Measurements from ENCODE around the gene MLANA.

MLANA gene

DNA sequence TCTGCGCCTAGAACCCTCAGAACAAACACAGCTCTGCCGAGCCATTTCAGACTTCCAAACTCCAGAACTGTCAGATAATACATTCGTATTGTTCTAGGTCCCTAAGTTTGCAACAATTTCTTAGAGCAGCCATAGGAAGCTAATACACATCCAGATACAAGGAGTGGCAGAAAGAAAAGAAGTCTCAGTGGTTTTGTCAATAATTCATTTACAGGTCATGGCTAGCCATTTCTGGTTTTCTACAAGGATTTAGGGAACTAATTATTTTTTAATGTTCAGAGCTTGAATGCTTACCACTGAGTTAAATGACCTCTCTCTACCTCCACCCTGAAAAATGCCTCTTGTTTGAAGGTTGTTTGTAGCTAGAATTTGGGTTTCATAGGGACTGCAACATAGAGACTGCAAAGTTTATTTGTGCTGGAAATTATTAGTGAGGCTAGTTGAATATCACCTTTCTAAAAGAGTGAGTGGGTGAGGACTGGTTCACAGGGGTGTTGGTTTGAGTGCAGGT lies 42.3 kb upstream of the MLANA start:
- no peaks in the 10 kb centered on the region for H3K27me3 ChIP-seq (ENCODE audit: low read depth, low read length)
- no peaks in the 10 kb centered on the region for H3K9me3 ChIP-seq (ENCODE audit: insufficient read depth, low read length)
- H3K9ac ChIP-seq (ENCODE audit: low read length): no peak overlapping the region
- H3K4me2 ChIP-seq (ENCODE audit: low read length): no peak overlapping the region
- H2AFZ ChIP-seq (ENCODE audit: low read depth, low read length): no peak overlapping the region
- no peak overlapping the region for H3K27ac ChIP-seq (ENCODE audit: low read length)
- no peaks in the 10 kb centered on the region for H3K79me2 ChIP-seq (ENCODE audit: low read length)
- no peak for TF ChIP-seq EZH2phosphoT487 (IDR thresholded peaks at IDR 0.05; ENCODE audit: low read depth)
- TF ChIP-seq, protein P1, sequence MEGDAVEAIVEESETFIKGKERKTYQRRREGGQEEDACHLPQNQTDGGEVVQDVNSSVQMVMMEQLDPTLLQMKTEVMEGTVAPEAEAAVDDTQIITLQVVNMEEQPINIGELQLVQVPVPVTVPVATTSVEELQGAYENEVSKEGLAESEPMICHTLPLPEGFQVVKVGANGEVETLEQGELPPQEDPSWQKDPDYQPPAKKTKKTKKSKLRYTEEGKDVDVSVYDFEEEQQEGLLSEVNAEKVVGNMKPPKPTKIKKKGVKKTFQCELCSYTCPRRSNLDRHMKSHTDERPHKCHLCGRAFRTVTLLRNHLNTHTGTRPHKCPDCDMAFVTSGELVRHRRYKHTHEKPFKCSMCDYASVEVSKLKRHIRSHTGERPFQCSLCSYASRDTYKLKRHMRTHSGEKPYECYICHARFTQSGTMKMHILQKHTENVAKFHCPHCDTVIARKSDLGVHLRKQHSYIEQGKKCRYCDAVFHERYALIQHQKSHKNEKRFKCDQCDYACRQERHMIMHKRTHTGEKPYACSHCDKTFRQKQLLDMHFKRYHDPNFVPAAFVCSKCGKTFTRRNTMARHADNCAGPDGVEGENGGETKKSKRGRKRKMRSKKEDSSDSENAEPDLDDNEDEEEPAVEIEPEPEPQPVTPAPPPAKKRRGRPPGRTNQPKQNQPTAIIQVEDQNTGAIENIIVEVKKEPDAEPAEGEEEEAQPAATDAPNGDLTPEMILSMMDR (IDR thresholded peaks at IDR 0.05; ENCODE audit: low read depth, low read length): no peak
- H3K4me3 ChIP-seq (ENCODE audit: low read length): no peak overlapping the region
- H4K20me1 ChIP-seq (ENCODE audit: insufficient read depth, low read length): no peaks in the 10 kb centered on the region
- no peaks in the 10 kb centered on the region for H3K36me3 ChIP-seq (replicated peaks; ENCODE audit: low read depth, low read length)
- peaks cover 31% of the 10 kb centered on the region for H3K4me1 ChIP-seq (ENCODE audit: low read length)

DNA sequence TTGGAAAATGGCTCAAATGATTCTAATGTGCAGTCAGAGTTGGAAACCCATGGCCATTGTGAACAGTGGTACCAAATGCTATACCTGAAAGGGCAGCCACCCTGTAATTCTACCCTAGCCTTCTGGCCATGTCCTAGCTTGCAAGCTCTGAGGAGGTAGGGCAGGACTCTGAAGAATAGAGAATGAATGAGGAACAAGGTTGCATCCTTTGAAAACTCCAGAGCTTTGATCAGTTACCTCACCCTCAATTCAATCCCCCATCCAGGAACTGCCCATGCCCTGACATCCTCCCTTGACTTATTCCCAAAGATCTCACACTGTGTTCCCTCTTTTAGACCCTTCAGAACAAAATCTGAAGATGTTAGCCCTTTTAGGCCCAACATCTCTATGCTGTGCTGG lies 40.0 kb upstream of the MLANA start:
- H3K4me3 ChIP-seq (ENCODE audit: low read length): no peak overlapping the region
- no peak overlapping the region for H2AFZ ChIP-seq (ENCODE audit: low read depth, low read length)
- H4K20me1 ChIP-seq (ENCODE audit: insufficient read depth, low read length): no peaks in the 10 kb centered on the region
- no peak overlapping the region for H3K9ac ChIP-seq (ENCODE audit: low read length)
- H3K4me2 ChIP-seq (ENCODE audit: low read length): peak overlapping the region; percentile 50
- H3K36me3 ChIP-seq (replicated peaks; ENCODE audit: low read depth, low read length): no peaks in the 10 kb centered on the region
- no peak for TF ChIP-seq EZH2phosphoT487 (IDR thresholded peaks at IDR 0.05; ENCODE audit: low read depth)
- TF ChIP-seq, protein P1 (IDR thresholded peaks at IDR 0.05; ENCODE audit: low read depth, low read length): no peak
- H3K79me2 ChIP-seq (ENCODE audit: low read length): no peaks in the 10 kb centered on the region
- H3K9me3 ChIP-seq (ENCODE audit: insufficient read depth, low read length): no peaks in the 10 kb centered on the region
- H3K27me3 ChIP-seq (ENCODE audit: low read depth, low read length): no peaks in the 10 kb centered on the region
- H3K4me1 ChIP-seq (ENCODE audit: low read length): peaks cover 37% of the 10 kb centered on the region
- H3K27ac ChIP-seq (ENCODE audit: low read length): peak overlapping the region; percentile 49

DNA sequence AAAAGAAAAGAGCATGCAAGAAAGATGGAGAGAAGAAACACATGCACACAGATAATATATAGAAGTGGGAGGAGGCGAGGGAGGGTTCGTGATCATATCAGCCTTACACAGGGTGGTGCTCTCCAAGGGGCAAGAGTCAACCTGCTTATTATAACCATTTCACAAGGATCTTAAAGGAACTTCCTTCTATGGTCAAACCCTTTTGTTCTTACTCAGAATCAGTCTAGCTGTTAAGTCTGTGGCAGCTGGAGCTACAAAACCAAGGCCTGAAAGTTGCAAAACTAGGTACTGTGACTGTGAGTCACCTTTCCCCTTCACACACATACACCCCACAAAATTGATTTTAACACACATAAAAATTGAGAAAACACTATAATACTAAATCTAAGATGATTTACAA lies 39.2 kb upstream of the MLANA start:
- peaks cover 37% of the 10 kb centered on the region for H3K4me1 ChIP-seq (ENCODE audit: low read length)
- H3K4me2 ChIP-seq (ENCODE audit: low read length): peak overlapping the region; percentile 50
- H3K4me3 ChIP-seq (ENCODE audit: low read length): peak overlapping the region; percentile 11; the same call in 1 of the 2 replicates
- no peak for TF ChIP-seq EZH2phosphoT487 (IDR thresholded peaks at IDR 0.05; ENCODE audit: low read depth)
- TF ChIP-seq, protein P1 (IDR thresholded peaks at IDR 0.05; ENCODE audit: low read depth, low read length): no peak
- peak overlapping the region; percentile 22 for H3K9ac ChIP-seq (ENCODE audit: low read length)
- H3K9me3 ChIP-seq (ENCODE audit: insufficient read depth, low read length): no peaks in the 10 kb centered on the region
- peak overlapping the region; percentile 49 for H3K27ac ChIP-seq (ENCODE audit: low read length)
- H3K79me2 ChIP-seq (ENCODE audit: low read length): no peaks in the 10 kb centered on the region
- no peak overlapping the region for H2AFZ ChIP-seq (ENCODE audit: low read depth, low read length)
- no peaks in the 10 kb centered on the region for H3K27me3 ChIP-seq (ENCODE audit: low read depth, low read length)
- no peaks in the 10 kb centered on the region for H4K20me1 ChIP-seq (ENCODE audit: insufficient read depth, low read length)
- no peaks in the 10 kb centered on the region for H3K36me3 ChIP-seq (replicated peaks; ENCODE audit: low read depth, low read length)

DNA sequence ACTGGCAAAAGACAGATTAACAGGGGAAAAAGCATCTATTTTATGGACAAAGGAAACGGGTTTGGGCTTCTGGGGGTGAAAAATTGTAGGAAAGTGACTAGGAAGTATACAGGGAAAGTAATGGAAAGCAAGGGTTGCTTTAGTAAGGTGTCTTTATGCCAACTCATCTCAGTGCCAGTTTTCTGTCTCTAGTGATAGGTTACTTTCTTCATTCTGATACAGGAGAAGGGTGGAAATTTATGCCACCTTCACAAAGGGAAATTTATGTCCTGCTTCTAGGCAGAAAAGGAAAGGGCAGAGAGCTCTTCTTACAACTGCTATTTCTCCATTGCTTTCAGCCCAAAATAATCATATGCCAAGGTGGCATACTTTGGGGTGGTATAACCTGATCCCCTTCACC lies 37.7 kb upstream of the MLANA start:
- no peaks in the 10 kb centered on the region for H4K20me1 ChIP-seq (ENCODE audit: insufficient read depth, low read length)
- H3K79me2 ChIP-seq (ENCODE audit: low read length): no peaks in the 10 kb centered on the region
- TF ChIP-seq EZH2phosphoT487 (IDR thresholded peaks at IDR 0.05; ENCODE audit: low read depth): no peak
- TF ChIP-seq, protein P1 (IDR thresholded peaks at IDR 0.05; ENCODE audit: low read depth, low read length): no peak
- no peaks in the 10 kb centered on the region for H3K36me3 ChIP-seq (replicated peaks; ENCODE audit: low read depth, low read length)
- H3K4me2 ChIP-seq (ENCODE audit: low read length): peak overlapping the region; percentile 17; the same call in 1 of the 2 replicates
- no peak overlapping the region for H3K9ac ChIP-seq (ENCODE audit: low read length)
- H3K4me1 ChIP-seq (ENCODE audit: low read length): peaks cover 41% of the 10 kb centered on the region
- no peaks in the 10 kb centered on the region for H3K27me3 ChIP-seq (ENCODE audit: low read depth, low read length)
- no peak overlapping the region for H3K4me3 ChIP-seq (ENCODE audit: low read length)
- H3K27ac ChIP-seq (ENCODE audit: low read length): no peak overlapping the region
- no peak overlapping the region for H2AFZ ChIP-seq (ENCODE audit: low read depth, low read length)
- no peaks in the 10 kb centered on the region for H3K9me3 ChIP-seq (ENCODE audit: insufficient read depth, low read length)

Measured in OCI-LY3 (cell line).